Measurements from ENCODE around the gene ALDH2.
"Not testable (repeated sequence)": the region's sequence is repeated elsewhere in the genome, so short reads cannot be mapped to it uniquely, and the experiment has no call there.

Gene ALDH2

DNA sequence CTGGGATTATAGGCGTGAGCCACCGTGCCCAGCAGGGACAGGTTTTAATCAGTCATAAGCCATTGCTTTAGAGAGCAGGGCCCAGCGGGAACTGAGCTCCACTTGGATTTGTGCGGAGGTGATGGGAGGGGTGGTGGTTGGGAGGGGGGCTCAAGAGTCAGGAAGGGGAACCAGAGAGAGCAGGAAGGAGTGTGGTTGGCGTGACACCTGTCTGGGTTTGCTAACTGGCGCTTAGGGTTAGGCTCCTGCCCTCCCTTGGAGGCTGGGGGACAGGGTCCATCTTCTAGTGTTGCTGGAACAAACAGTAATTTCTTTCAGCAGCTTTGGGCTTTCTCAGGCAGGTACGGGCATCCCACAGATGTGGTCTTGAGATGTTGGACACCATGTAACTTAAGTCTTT is 7.5 kb upstream of the ALDH2 start:
- no peak for DNase-seq (ENCODE audit: low read depth)

DNA sequence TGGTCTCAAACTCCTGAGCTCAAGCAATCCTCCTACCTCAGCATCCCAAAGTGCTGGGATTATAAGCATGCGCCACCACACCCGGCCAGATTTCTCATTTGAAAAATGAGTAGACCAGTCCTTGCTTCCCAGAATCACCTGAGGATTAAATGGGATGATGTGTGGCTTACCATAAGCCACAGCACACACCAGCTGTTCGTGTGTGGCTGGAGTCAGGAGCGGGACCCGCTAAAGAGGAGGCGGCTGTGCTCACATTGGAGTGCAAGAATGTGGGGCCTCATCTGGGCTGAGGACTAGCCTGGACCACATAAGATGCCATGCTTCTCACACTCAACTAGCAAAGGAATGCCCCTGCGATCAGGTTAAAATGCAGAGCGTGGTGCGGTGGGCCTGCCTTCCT is 6.7 kb upstream of the ALDH2 start:
- DNase-seq (ENCODE audit: low read depth) = no peak

DNA sequence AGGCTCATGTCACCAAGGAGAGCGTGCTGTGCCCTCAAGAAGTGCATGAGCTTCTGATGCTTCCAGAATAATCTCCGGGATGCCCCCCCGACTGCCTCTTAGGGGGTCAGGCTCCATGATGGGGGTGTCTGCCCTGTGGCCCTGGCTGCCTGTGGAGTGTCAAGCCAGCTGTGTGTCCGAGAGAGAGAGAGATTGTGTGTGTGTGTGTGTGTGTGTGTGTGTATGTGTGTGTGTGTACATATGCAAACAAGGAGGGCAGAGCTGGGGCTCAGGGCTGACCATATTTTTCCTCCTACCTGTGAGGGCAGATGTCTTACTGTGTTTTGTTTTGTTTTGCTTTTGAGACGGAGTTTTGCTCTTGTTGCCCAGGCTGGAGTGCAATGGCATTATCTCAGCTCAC is 5.6 kb upstream of the ALDH2 start:
- no peak for DNase-seq (ENCODE audit: low read depth)

DNA sequence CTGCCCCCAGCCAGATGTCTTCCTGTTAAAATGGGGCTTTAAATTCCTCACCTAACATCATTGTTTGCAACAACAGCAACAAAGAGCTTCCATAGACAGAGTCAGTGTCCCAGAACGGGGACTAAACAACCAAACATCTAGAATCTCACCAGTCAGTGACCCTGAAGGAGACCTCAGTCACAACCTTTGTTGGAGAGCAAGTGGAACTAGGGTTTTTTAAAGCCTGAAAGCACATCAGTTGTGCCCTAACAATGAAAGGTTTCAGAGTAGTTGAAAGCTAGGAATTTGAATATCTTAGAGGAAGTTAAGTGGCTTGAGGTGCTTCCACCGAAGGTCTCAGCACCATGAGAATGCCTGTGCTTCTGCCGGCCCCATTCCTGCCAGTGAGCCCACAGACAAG is 5.0 kb upstream of the ALDH2 start:
- no peak for DNase-seq (ENCODE audit: low read depth)

DNA sequence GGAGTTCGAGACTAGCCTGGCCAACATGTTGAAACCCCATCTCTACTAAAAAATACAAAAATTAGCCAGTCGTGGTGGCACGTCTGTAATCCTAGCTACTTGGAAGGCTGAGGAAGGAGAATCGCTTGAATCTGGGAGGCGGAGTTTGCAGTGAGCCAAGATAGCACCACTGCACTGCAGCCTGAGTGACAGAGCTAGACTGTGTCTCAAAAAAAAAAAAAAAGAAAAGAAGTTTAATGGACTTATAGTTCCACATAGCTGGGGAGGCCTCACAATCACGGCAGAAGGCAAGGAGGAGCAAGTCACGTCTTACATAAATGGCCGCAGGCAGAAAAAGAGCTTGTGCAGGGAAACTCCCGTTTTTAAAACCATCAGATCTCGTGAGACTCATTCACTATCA is 3.2 kb upstream of the ALDH2 start:
- not testable (repeated sequence) for DNase-seq (ENCODE audit: low read depth)

DNA sequence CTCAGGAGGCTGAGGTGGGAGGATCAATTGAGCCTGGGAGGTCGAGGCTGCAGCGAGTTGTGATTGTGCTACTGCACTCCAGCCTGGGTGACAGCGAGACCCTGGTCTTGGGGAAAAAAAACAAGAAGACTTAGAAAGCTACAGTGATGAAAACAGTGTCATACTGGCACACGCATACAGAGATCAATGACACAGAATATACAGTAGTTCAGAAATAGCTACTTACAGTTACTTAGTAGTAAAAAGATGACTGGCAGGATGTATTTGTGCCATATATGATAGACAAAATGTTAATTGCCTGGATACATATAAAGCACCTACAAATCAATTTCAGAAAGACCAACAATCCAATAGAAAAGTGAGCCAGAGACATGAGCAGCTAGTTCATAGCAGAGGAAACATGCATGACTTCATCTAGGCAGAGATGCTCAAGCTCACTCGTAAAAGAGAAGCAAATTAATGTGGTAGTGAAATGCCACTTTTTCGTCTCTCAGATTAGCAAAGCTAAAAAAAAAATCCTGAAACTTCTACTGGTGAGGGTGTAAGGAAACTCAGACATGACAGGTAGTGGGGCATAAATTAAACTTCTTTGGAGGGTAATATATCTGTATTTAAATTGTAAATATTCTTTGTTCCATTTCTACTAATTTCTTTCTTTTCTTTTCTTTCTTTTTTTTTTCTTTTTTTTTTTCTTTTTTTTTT is 2.5 kb upstream of the ALDH2 start:
- no peak for DNase-seq (ENCODE audit: low read depth)

DNA sequence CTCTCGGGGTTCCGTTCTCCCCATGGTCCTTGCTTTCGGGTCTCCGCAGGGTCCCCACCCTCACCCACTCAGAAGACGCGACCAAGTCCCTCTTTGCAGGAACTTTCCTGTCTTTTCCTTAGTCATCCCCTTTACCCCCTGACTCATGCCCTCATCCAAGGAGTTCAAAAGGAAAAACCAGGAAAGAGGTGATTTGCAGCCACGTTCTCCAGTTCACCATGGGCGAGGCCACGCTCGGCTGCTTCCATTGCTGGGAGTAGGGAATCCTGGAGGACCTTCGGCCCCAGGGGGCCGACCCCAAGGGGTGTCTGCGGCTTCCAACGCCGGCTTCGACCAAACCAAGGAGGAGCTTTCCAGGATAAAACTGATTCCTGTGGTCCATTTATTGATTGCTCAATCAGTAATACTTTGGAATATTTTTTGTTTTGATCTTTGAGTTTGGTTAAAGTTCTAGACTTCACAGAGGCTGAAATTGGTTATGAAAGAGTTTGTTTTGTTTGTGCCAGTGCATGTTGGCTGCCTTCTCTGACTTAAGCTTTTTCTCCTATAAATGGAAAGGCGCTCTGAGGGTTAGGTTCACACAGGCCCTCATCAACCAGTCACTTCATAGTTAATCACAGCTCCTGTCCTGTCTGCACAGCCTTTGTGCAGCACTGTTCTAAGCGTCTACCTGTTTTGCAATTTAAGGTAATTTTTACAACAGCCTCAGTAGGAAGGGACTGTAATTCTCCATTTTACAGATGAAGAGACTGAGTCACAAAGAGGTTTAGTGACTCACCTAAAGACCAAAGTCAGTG is 827 bp downstream of the ALDH2 start:
- no peak for DNase-seq (ENCODE audit: low read depth)

DNA sequence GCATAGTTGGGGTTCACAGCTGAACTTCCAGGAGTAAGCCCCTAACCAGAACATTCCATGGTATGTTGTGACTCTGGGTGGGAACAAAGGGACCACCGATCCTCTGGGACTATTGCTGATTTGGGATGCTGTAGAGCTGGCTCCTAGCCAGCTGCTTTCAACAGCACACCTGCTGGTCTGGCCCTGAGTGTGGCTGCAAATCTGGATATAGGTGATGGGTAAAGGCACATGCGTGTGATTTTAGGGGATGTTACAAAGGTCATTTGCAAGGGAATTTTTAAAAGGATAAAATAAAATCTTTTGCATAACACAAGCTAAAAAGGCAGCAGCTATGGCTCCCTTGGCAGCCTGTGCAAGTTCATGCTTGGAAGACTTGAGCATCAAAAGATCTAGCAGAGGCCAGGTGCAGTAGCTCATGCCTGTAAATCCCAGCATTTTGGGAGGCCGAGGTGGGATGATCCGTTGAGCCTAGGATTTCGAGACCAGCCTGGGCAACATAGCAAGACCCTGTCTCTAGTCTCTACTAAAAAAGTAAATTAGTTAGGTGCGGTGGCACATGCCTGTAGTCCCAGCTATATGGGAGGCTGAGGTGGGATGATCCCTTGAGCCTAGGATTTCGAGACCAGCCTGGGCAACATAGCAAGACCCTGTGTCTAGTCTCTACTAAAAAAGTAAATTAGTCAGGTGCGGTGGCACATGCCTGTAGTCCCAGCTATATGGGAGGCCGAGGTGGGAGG is 1.6 kb downstream of the ALDH2 start:
- no peak for DNase-seq (ENCODE audit: low read depth)

DNA sequence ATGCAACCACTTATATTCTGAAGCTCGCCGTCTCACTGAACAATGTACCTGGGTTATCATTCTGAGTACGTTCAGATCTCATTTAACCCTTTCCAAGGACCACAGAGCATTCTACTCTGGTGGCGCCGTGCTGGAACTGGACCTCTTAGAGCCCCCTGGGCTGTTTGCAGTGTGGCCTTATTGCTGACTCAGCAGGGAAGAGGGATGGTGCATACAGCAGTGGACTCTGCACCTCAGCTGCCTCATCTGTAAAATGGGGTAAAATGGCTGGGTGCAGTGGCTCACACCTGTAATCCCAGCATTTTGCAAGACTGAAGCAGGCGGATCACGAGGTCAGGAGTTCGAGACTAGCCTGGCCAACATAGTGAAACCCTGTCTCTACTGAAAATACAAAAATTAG is 2.9 kb downstream of the ALDH2 start:
- DNase-seq (ENCODE audit: low read depth) = no peak

DNA sequence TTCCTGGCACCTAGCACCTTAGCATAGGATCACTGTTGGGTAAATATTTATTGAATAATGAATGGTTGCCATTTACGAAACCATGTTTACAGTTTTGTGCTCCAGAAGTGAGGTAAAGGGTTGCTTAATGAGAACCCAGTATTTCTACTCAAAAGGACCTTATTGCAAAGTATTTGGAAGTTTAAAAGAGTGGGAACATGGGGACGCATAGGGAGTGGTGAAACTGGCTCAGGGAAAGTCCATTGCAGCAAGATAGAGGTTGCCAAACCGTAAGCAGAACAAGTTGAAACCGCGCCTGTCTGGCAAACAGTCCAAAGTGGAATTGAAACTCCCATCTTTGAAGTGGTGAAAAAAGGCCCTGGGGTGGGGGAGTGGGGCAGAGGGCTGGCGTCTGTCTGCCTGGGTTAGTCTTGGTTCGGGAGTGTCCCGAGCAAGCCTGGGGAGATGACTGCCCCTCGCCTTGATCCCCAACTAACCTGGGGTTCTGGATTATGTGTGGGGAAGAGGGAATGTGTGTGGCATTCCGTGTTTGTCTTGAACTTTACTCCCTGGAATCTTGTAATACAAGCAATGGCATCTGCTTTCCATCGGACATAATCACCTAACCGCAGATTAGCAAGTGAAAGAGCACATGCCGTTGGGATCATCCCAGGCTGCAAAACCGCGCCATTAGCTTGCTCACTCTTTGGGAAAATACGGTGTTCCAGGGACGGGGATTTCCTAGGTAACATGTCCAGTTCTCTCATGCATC is 7.2 kb downstream of the ALDH2 start:
- DNase-seq (ENCODE audit: low read depth) = no peak

DNA sequence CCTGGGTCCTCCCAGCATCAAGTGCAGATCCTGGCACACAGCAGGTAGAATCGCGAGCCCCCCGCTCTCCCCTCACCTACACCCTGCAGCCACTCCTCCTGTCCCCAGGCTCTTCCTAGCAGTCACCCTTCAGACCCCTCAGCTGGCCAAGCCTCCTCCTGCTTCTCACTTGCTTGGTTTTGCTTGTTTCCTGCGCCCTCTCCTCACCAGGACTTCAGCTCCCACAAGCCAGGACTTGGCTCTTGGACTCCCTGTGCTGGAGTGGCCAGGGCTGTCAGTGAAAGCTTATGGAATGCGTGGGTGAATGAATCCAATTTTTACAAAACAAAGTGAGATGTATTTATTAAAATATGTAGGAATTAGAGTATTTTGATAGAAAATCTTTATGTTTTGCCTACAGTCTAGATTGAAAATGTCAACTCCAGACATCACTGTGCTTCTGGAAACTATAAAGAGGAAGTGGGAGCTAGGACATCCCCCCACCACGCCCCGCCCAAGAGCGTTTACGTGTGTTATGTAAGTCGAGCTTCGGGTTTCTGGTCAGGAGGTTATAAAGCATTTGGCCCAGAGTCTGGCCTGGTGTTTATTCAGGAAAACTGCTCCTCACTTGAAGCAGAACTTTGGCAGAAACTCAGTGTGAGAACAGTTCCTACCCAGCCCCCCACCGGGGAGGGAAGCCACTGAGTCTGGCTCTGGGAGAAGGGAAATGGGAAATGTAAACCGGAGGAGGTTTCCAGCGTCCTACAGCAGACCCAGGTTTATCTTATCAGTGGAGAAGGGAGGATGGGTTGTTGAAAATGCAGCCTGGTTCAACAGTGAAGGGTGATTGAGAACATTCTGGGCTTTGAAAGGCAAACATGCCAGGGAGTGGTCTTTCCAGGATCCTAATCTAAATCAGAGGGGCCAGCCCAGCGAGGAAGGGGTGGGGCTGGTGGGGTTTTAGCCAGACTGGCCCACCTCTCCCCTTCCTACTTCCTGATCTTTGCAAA is 8.8 kb downstream of the ALDH2 start:
- no peak for DNase-seq (ENCODE audit: low read depth)

DNA sequence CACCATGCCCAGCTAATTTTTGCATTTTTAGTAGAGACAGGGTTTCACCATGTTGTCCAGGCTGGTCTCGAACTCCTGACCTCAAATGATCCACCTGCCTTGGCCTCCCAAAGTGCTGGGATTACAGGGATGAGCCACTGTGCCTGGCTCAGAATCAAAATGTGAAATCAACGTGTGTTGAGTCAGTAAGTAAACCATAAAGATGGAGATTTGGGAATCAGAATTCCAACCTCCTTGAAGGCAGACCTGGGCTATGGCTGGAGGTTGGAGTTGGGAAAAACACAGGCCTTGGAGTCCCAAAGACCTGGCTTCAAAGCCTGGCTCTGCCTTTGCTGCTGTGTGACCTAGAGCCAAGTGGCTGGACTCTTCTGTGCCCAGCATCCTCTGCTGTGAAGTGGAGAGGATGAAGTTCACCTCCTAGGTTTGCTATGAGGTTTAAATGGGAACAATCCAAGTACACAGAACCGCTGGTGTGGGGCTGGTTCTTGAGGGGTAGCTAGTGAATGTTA is 10.2 kb downstream of the ALDH2 start:
- no peak for DNase-seq (ENCODE audit: low read depth)

DNA sequence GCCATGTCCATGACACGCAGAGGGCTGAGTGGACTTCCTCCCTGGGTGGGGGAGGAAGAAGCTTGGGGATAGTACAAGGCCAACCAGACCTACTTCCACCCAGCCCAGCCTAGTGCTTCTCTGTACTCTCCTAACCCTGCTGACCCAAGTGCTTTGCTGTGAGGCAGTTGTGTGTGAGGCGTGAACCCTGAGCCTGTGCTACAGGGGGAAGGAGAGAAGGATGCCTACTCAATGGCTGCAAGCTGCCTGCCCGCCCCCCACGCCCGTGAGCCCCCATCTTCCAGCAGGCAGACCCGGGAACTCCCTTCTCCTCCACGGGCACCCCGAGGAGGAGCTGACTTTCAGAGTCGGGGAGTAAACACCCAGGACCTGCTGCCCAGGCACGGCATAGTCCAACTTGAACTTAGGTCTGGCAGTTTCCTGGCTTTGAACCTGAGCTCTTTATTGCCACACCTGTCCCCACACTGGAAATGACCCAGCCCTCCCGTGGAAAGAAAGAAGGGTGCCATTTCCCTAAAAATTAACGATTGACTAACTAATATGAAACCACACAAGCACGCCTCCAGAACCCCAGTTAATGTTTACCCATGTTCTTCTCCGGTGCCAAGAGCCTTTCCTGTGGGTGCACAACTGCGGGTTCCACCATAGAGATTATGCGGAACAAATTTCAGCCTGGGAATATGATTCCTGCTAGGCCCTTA is 10.8 kb downstream of the ALDH2 start:
- DNase-seq (ENCODE audit: low read depth) = no peak

DNA sequence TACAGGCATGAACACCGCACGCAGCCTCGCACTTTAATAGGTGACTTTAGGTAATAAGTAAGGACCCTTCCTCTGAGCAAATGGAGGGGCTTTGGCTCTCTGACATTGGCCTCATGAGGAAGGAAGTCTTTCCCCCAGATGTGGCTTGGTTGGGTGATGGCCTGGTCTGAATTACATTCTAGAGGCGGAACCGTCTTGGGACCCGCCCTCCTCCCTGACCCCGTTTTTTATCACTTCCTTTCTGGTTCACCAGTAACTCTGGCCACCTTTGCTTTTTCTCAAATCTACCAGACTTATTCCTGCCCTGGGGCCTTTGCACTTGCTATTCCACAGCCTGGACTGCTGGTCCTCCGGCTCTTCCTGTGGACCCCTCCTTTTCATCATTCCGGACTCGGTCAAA is 13.4 kb downstream of the ALDH2 start:
- DNase-seq (ENCODE audit: low read depth) = no peak

DNA sequence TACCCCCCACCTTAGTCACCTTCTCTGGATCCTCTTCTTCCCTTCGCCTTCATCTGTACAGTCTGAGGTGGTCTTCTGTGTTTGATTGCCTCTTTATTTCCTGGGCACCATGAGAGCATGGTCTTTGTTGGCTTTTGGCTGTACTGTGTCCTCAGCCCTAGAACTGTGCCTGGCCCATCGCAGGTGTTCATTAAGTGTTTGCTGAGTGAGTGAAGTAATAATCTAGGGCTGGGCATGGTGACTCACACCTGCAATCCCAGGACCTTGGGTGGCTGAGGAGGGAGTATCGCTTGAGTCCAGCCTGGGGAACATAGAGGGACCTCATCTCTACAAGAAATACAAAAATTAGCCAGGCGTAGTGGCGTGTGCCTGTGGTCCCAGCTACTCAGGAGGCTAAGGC is 13.9 kb downstream of the ALDH2 start:
- DNase-seq (ENCODE audit: low read depth) = no peak

DNA sequence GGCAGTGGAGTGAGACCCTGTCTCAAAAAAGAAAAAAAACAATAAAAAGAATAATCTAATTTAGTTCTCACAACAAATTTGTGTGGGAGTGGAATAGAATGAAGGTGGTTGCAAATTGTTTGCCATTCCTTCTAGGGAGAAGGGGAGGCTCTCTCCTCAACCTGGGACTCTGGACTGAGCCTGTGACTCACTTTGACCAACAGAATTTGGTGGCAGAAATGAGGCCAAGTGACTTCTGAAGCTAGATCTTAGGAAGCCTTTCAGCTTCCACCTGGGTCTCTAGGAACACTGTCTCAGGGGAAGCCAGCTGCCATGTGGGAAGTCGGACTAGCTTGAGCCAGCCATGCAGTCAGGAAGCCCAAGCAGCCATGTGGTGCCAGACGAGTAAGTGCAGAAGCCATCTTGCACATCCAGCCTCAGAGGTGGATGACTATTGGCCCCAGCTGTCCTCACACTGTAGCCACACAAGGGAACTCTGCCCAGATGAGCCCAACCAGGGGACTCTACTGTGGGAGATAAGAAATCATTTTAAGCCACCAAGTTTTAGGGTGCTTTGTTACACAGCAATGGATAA is 14.4 kb downstream of the ALDH2 start:
- DNase-seq (ENCODE audit: low read depth) = no peak

DNA sequence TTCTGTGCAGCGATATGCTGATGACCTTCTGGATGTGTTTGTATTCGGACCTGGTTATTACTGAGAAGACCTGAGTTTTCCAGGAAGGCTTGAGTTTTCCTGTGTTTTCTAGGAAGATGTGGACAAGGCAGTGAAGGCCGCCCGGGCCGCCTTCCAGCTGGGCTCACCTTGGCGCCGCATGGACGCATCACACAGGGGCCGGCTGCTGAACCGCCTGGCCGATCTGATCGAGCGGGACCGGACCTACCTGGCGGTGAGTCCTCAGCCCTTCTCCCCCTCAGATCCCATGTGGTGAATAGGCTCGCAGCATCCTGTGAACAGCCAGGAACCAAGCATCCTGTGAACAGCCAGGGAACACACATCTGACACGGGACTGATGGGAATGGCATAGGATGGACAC is 16.3 kb downstream of the ALDH2 start:
- DNase-seq (ENCODE audit: low read depth) = no peak

DNA sequence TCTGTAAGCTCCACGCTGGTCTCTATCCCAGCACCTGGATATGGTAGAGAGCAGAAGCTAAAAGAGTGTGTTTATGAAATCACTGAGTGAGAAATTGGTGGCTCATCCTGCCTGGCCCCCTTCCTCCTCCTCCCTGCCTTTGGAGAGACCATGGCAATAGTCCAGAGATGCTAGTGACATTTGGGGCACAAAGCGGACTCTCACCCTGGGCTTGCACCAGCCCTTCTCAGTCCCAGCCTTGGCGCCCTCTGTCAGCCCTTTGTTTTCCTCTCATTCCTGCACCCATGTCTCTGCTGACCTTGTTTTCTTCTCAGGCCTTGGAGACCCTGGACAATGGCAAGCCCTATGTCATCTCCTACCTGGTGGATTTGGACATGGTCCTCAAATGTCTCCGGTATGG is 18.2 kb downstream of the ALDH2 start:
- DNase-seq (ENCODE audit: low read depth) = no peak

DNA sequence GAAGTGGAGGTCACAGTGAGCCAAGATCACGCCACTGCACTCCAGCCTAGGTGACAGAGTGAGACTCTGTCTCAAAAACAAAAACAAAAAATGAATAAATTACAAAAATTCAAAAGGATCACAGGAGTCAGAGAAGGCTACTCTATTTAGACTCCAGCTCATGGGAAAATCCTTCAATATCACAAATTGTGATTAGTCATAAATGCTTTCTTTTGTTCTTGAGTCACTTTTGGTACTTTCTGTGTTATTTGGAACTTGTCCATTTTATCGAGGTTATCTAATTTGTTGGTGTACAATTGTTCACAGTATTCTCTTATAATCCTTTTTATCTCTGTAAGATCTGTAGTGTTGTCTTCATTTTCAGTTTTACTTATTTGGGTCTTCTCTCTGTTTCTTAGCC is 18.9 kb downstream of the ALDH2 start:
- no peak for DNase-seq (ENCODE audit: low read depth)

DNA sequence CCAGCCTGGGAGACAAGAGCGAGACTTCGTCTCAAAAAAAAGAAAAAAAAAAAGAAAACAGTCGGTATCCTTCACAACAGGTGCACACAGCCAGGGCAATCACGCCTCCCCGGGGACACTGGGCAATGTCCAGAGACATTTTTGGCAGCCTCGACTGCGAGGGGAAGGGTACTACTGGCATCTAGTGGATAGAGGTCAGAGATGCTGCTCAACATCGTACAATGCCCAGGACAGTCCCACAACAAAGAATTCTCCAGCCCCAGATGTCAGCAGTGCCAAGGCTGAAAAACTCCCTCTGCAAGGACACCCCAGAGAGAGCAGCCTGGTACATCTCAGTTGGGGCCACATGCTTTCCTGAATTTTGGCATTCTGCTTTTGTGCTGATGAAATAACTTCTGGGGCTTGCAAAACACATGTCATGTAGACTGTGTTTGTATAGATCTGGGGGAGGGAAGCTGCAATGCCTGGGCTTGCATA is 21.5 kb downstream of the ALDH2 start:
- DNase-seq (ENCODE audit: low read depth) = no peak
